Naive thymus-derived CD4-positive, alpha-beta T cell (primary cell): Measurements from ENCODE around the gene CTBP2. TPM values are rescaled to one million over a fixed set of nuclear protein-coding genes. Genes with fewer than 3 reads are reported as not detected.
A peak's percentile ranks its signal among the peaks of the same experiment; 100 is the strongest.

ENCODE experiments used
- ATAC-seq: fragments of 150-1000 bp; cut with Tn5 transposase; 2 replicates; pipeline ENCODE4 v1.10.0; 2021; ENCODE audit warnings: mild to moderate bottlenecking, moderate library complexity
- CTCF ChIA-PET: fragments of 350-600 bp; sonication (Branson Sonifier 250); formaldehyde crosslinking; loops from one replicate; lab custom pipeline; 2021; ENCODE audit warnings: antibody characterized with exemption; lab: Charles Lee
- POLR2A ChIA-PET: fragments of 350-600 bp; sonication (Branson Sonifier 250); formaldehyde crosslinking; loops from one replicate; lab custom pipeline; 2021; ENCODE audit warnings: antibody characterized with exemption, inconsistent platforms; lab: Charles Lee
- DNase-seq, 9 donors: peaks; one replicate each; pipeline versions ENCODE4 v3.0.0 to v3.0.0-alpha.2; 2020 to 2022; ENCODE audit warnings: mixed read lengths in 1 of 9
- H3K27ac ChIP-seq: one replicate; pipeline ENCODE4 v1.7.0; 2013; ENCODE audit warnings: mild to moderate bottlenecking, low read depth, low read length, moderate library complexity
- H3K27me3 ChIP-seq, 2 donors: one replicate each; pipeline ENCODE4 v1.7.0; 2013; ENCODE audit warnings: low read length in 2 of 2, mild to moderate bottlenecking in 2 of 2, moderate library complexity in 2 of 2; ENCODE audit not compliant: control insufficient read depth in 2 of 2, insufficient read depth in 2 of 2
- H3K36me3 ChIP-seq, 3 experiments: 1 replicate in 2 of 3; 2 replicates in 1 of 3; pipeline ENCODE4 v1.7.0; 2013; ENCODE audit warnings: low read length in 3 of 3, mild to moderate bottlenecking in 3 of 3, moderate library complexity in 1 of 3; ENCODE audit not compliant: insufficient read depth in 3 of 3, control insufficient read depth in 2 of 3
- H3K4me1 ChIP-seq, 2 donors: one replicate each; pipeline ENCODE4 v1.7.0; 2013; ENCODE audit warnings: low read length in 2 of 2, mild to moderate bottlenecking in 2 of 2, moderate library complexity in 1 of 2; ENCODE audit not compliant: control insufficient read depth in 2 of 2, insufficient read depth in 2 of 2
- H3K4me3 ChIP-seq: 2 replicates; pipeline ENCODE4 v1.7.0; 2013; ENCODE audit warnings: mild to moderate bottlenecking, low read length
- H3K9me3 ChIP-seq, 3 experiments: 1 replicate in 2 of 3; 2 replicates in 1 of 3; pipeline ENCODE4 v1.7.0; 2013; ENCODE audit warnings: low read length in 3 of 3; ENCODE audit not compliant: control insufficient read depth in 2 of 3
- H3K27ac Mint-ChIP-seq, 9 donors: one replicate each; pipeline ENCODE4 v1.8.0; 2020 to 2022; ENCODE audit warnings: mixed read lengths in 9 of 9, mild to moderate bottlenecking in 8 of 9, moderate library complexity in 5 of 9, inconsistent platforms in 2 of 9
- H3K27me3 Mint-ChIP-seq, 5 donors: one replicate each; pipeline ENCODE4 v1.8.0; 2021 to 2022; ENCODE audit warnings: mixed read lengths in 5 of 5, mild to moderate bottlenecking in 1 of 5
- H3K36me3 Mint-ChIP-seq, 5 donors: one replicate each; pipeline ENCODE4 v1.8.0; 2020 to 2022; ENCODE audit warnings: mixed read lengths in 5 of 5, mild to moderate bottlenecking in 3 of 5, inconsistent platforms in 1 of 5
- H3K4me1 Mint-ChIP-seq, 7 donors: one replicate each; pipeline ENCODE4 v1.8.0; 2020 to 2022; ENCODE audit warnings: mixed read lengths in 7 of 7, mild to moderate bottlenecking in 3 of 7, inconsistent platforms in 1 of 7
- H3K4me3 Mint-ChIP-seq, 10 donors: one replicate each; pipeline ENCODE4 v1.8.0; 2020 to 2022; ENCODE audit warnings: mild to moderate bottlenecking in 10 of 10, mixed read lengths in 10 of 10, moderate library complexity in 6 of 10, inconsistent platforms in 2 of 10
- H3K9me3 Mint-ChIP-seq, 11 donors: one replicate each; pipeline ENCODE4 v1.8.0; 2020 to 2022; ENCODE audit warnings: mixed read lengths in 11 of 11, mild to moderate bottlenecking in 4 of 11, inconsistent platforms in 1 of 11, moderate library complexity in 1 of 11
- intact Hi-C, 2 donors: fragments of 100-400 bp; cut with micrococcal nuclease; formaldehyde crosslinking; loops; one replicate each; pipeline ENCODE4 v1.15.1; 2023
- polyA plus RNA-seq, 2 donors: library from polyadenylated mRNA; unstranded; fragments of 300-500 nt; fragmentation: Illumina TruSeq; gene quantifications; one replicate each; pipeline ENCODE4 v1.2.3, GENCODE V29; 2021
- total RNA-seq, 6 experiments: library from RNA in 5 of 6; stranded (reverse) in 5 of 6; gene quantifications; 1 replicate in 5 of 6; 2 replicates in 1 of 6; pipeline ENCODE4 v1.2.3 and lab custom pipeline; 2021 to 2026

CTBP2 gene
- total and polyA plus RNA-seq, 7 experiments from 2014 or later, result 0.05 to 39.5 (median 1.7) TPM; not detected in 1

DNA sequence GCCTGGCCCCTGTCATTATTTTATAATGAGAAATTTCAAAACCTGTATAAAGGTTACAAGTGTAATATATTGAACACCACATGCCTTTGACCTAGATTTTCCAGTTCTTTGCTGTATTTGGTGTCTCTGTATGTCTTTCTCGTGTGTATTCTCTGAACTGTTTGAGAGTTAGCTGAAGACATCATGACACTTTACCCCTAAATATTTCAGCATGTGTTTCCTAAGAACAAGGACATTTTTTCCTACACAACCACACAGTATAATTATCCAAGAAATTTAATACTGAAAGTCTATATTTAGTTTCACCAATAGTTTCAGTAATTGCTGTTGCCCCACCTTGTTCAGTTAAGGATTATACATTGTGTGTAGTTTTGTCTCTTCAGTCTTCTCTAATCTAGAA lies 203.6 kb downstream of the CTBP2 start:
- intact Hi-C loops, result no loop called here
- Mint-ChIP-seq H3K9me3 (peaks cover 0 to 1% (median 0%) of the 10 kb centered on the region in 11 donors), H3K27me3 (no peaks in the 10 kb centered on the region), H3K4me3 (peak overlapping the region in 1 of 10 donors; percentile 42), H3K36me3 (peaks cover 0 to 17% (median 11%) of the 10 kb centered on the region in 5 donors), H3K27ac (no peak overlapping the region), H3K4me1 (peaks cover 16 to 78% (median 66%) of the 10 kb centered on the region in 7 donors)
- ChIA-PET CTCF (no interaction called here), POLR2A (no interaction called here)
- no peak for ATAC-seq
- H3K27me3 ChIP-seq, result no peaks in the 10 kb centered on the region
- no peak overlapping the region for H3K27ac ChIP-seq
- no peak overlapping the region for H3K4me3 ChIP-seq
- no peaks in the 10 kb centered on the region for H3K9me3 ChIP-seq
- H3K4me1 ChIP-seq, result no peaks in the 10 kb centered on the region
- H3K36me3 ChIP-seq, result no peaks in the 10 kb centered on the region
- no peak for DNase-seq

DNA sequence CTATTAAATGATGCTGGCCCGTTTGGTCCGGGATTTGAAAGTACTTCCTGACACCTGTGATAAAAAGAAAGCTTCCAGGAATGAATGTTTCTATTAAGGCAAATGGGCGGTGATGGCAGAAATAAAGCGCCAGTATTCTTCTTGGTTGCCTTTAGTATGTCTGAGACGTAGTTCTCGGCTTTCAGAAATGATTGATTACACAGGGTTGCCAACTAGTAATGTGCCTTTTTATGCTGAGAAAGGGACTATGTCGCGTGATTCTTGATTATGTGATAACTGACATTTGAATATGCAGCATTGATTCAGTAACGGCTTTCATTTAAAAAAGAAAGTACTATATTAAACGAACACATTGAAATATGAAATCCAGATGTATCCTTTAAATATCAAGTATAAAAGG lies 204.5 kb downstream of the CTBP2 start:
- POLR2A ChIA-PET, result no interaction called here
- H3K4me1 ChIP-seq, result no peaks in the 10 kb centered on the region
- ATAC-seq (no peak), DNase-seq (no peak)
- peak overlapping the region in 1 of 10 donors; percentile 23 for H3K4me3 Mint-ChIP-seq
- peaks cover 12 to 74% (median 59%) of the 10 kb centered on the region in 7 donors for H3K4me1 Mint-ChIP-seq
- CTCF ChIA-PET, result no interaction called here
- peaks cover 0 to 1% (median 0%) of the 10 kb centered on the region in 11 donors for H3K9me3 Mint-ChIP-seq
- H3K36me3 Mint-ChIP-seq, result peaks cover 0 to 14% (median 11%) of the 10 kb centered on the region in 5 donors
- no peaks in the 10 kb centered on the region for H3K27me3 ChIP-seq
- no peaks in the 10 kb centered on the region for H3K9me3 ChIP-seq
- H3K36me3 ChIP-seq, result no peaks in the 10 kb centered on the region
- intact Hi-C loops, result no loop called here
- no peak overlapping the region for H3K4me3 ChIP-seq
- no peak overlapping the region for H3K27ac ChIP-seq
- peak overlapping the region in 3 of 9 donors; percentile 21 to 32 (median 26) for H3K27ac Mint-ChIP-seq
- no peaks in the 10 kb centered on the region for H3K27me3 Mint-ChIP-seq

DNA sequence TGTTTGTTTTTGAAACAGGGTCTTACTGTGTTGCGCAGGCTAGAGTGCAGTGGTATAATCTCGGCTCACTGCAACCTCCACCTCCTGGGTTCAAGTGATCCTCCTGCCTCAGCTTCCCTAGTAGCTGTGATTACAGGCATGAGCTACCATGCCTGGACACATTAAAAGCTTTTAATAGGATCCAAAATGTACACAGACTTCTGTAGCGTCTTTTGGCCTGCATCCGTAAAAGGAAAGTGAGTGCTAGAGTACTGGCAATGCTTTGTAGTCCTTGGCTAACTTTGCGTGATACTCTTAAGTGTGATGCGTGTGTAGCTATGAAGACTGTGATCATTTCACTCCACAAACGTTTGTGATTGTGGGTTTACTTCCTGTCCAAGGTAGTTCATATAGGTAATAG lies 205.1 kb downstream of the CTBP2 start:
- Histone ChIP-seq H3K4me3 (no peak overlapping the region), H3K27me3 (no peaks in the 10 kb centered on the region), H3K9me3 (no peaks in the 10 kb centered on the region), H3K27ac (no peak overlapping the region), H3K36me3 (no peaks in the 10 kb centered on the region), H3K4me1 (no peaks in the 10 kb centered on the region)
- H3K9me3 Mint-ChIP-seq, result peaks cover 0 to 1% (median 0%) of the 10 kb centered on the region in 11 donors
- ChIA-PET CTCF (interaction anchor here (0.6 kb wide), 2 partner anchors 16 to 841 kb away, joined by 3 read pairs; no protein-coding TSS in a partner anchor), POLR2A (no interaction called here)
- ATAC-seq (no peak), DNase-seq (no peak)
- H3K36me3 Mint-ChIP-seq, result peaks cover 0 to 14% (median 11%) of the 10 kb centered on the region in 5 donors
- H3K27me3 Mint-ChIP-seq, result no peaks in the 10 kb centered on the region
- peak overlapping the region in 1 of 10 donors; percentile 23 for H3K4me3 Mint-ChIP-seq
- intact Hi-C loops, result no loop called here
- H3K27ac Mint-ChIP-seq, result peak overlapping the region in 1 of 9 donors; percentile 21
- H3K4me1 Mint-ChIP-seq, result peaks cover 9 to 71% (median 59%) of the 10 kb centered on the region in 7 donors

DNA sequence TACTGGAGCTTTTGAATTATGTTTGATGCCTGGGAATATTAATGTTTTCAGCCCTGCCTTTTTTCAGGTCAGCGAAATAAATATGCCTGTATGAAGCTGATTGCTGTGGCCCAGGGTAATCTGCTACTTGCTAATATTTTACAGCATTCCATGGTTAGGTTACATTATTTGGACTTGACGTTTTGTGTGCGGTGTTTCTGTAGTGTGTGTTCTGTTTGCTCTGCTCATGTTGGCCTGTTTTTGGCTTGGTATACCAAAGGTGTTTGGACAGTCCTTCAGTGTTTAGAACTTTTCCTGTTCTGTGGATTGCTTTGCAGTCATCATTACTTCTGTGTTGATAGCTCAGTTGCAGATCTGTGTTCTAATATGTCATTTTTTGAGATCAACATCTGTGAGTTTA lies 206.9 kb downstream of the CTBP2 start:
- Histone ChIP-seq H3K36me3 (peaks cover 0 to 5% (median 0%) of the 10 kb centered on the region in 3 experiments), H3K4me1 (no peaks in the 10 kb centered on the region), H3K9me3 (no peaks in the 10 kb centered on the region), H3K27ac (no peak overlapping the region), H3K27me3 (no peaks in the 10 kb centered on the region), H3K4me3 (no peak overlapping the region)
- peaks cover 5 to 25% (median 17%) of the 10 kb centered on the region in 5 donors for H3K36me3 Mint-ChIP-seq
- intact Hi-C loops, result no loop called here
- H3K9me3 Mint-ChIP-seq, result peaks cover 0 to 1% (median 0%) of the 10 kb centered on the region in 11 donors
- H3K4me3 Mint-ChIP-seq, result peak overlapping the region in 2 of 10 donors; percentile 7 to 13
- H3K27ac Mint-ChIP-seq, result peak overlapping the region in 2 of 9 donors; percentile 39 to 59
- peaks cover 4 to 67% (median 53%) of the 10 kb centered on the region in 7 donors for H3K4me1 Mint-ChIP-seq
- DNase-seq (no peak), ATAC-seq (no peak)
- POLR2A ChIA-PET, result interaction anchor here (0.8 kb wide), 1 partner anchor 10 kb away, joined by 4 read pairs; no protein-coding TSS in a partner anchor
- H3K27me3 Mint-ChIP-seq, result no peaks in the 10 kb centered on the region
- CTCF ChIA-PET, result no interaction called here

DNA sequence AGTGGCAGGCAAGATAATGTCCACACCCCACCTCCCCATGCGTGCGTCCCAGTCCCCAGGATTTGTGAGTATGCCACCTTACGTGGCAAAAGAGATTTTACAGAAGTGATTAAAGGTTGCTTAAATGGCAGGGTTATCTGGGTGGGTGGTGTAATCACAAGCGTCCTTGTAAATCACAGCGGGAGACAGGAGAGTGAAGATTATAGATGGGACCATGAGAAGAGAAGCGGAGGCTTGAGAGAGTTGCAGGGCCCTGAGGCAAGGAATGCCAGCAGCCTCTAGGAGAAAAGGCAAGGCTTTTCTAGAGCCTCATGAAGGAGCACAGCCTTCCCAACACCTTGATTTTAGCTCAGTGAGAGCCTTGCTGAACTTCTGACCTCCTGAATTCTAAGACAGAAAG lies 208.2 kb downstream of the CTBP2 start:
- Histone ChIP-seq H3K4me3 (no peak overlapping the region), H3K27me3 (no peaks in the 10 kb centered on the region), H3K9me3 (no peaks in the 10 kb centered on the region), H3K27ac (no peak overlapping the region), H3K4me1 (peaks cover 0 to under 1% of the 10 kb centered on the region in 2 donors), H3K36me3 (peaks cover 0 to 7% (median 0%) of the 10 kb centered on the region in 3 experiments)
- peaks cover 2 to 67% (median 53%) of the 10 kb centered on the region in 7 donors for H3K4me1 Mint-ChIP-seq
- CTCF ChIA-PET, result no interaction called here
- H3K36me3 Mint-ChIP-seq, result peaks cover 9 to 36% (median 30%) of the 10 kb centered on the region in 5 donors
- intact Hi-C loops, result no loop called here
- POLR2A ChIA-PET, result interaction anchor here (0.7 to 0.8 kb wide), 2 partner anchors 9 to 10 kb away, joined by 3 read pairs; no protein-coding TSS in a partner anchor
- H3K4me3 Mint-ChIP-seq, result no peak overlapping the region
- DNase-seq, result no peak
- ATAC-seq, result no peak
- peak overlapping the region in 1 of 9 donors; percentile 6 for H3K27ac Mint-ChIP-seq
- H3K9me3 Mint-ChIP-seq, result peaks cover 0 to 1% (median 0%) of the 10 kb centered on the region in 11 donors
- H3K27me3 Mint-ChIP-seq, result no peaks in the 10 kb centered on the region

DNA sequence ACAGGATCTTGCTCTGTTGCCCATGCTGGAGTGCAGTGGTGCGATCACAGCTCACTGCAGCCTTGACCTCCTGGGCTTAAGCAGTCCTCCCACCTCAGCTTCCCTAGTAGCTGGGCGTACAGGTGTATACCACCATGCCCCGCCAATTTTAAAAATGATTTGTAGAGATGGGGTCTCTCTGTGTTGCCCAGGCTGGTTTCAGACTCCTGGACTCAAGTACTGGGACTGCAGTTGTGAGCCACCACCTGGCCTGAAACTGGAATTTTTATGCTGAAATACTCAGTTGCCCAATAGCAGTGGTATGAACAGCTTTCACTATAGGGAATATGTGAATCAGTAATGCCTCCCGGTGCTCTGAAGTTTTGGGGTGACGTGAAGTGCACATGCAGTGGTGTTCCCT lies 210.8 kb downstream of the CTBP2 start:
- Mint-ChIP-seq H3K27ac (no peak overlapping the region), H3K4me3 (no peak overlapping the region), H3K4me1 (peaks cover 2 to 70% (median 57%) of the 10 kb centered on the region in 7 donors), H3K36me3 (peaks cover 9 to 41% (median 28%) of the 10 kb centered on the region in 5 donors), H3K27me3 (no peaks in the 10 kb centered on the region), H3K9me3 (peaks cover 0 to 1% (median 0%) of the 10 kb centered on the region in 11 donors)
- H3K27me3 ChIP-seq, result no peaks in the 10 kb centered on the region
- H3K9me3 ChIP-seq, result no peaks in the 10 kb centered on the region
- ATAC-seq (no peak), DNase-seq (no peak)
- peaks cover 0 to 7% (median 0%) of the 10 kb centered on the region in 3 experiments for H3K36me3 ChIP-seq
- POLR2A ChIA-PET, result no interaction called here
- no peak overlapping the region for H3K27ac ChIP-seq
- H3K4me1 ChIP-seq, result peaks cover 0 to 7% of the 10 kb centered on the region in 2 donors
- intact Hi-C loops, result no loop called here
- CTCF ChIA-PET, result no interaction called here
- H3K4me3 ChIP-seq, result no peak overlapping the region

DNA sequence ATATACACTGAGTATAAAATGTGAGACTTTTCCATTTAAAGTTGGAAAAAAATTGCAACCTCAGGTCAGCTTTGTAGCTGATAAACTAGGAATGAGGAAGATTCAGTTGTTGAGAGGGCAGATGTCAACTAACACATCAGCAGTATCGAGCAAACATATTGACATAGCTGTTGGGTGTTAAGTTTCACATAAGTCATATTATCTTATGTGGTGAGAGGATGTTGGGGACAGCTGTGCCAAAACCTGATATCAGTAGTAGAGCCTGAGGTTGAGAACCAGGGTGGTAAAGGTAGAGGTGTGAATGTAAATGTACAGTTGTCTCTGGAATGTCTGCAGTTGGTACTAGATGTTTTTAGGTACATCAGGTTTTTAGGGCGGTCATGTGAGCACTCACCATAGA lies 213.4 kb downstream of the CTBP2 start:
- no peaks in the 10 kb centered on the region for H3K27me3 ChIP-seq
- H3K9me3 ChIP-seq, result no peaks in the 10 kb centered on the region
- intact Hi-C loops, result no loop called here
- Mint-ChIP-seq H3K36me3 (peaks cover 12 to 44% (median 37%) of the 10 kb centered on the region in 5 donors), H3K4me3 (peak overlapping the region in 1 of 10 donors; percentile 5), H3K9me3 (no peaks in the 10 kb centered on the region), H3K27ac (peak overlapping the region in 2 of 9 donors; percentile 4 to 12), H3K27me3 (no peaks in the 10 kb centered on the region), H3K4me1 (peaks cover 8 to 78% (median 68%) of the 10 kb centered on the region in 7 donors)
- ATAC-seq (peak; percentile 34), DNase-seq (no peak)
- POLR2A ChIA-PET, result no interaction called here
- no peak overlapping the region for H3K27ac ChIP-seq
- no peak overlapping the region for H3K4me3 ChIP-seq
- H3K36me3 ChIP-seq, result peaks cover 0 to 14% (median 0%) of the 10 kb centered on the region in 3 experiments
- peaks cover 3 to 7% of the 10 kb centered on the region in 2 donors for H3K4me1 ChIP-seq
- CTCF ChIA-PET, result no interaction called here
